Measurements from ENCODE around the gene TRIM5.

Gene TRIM5

DNA sequence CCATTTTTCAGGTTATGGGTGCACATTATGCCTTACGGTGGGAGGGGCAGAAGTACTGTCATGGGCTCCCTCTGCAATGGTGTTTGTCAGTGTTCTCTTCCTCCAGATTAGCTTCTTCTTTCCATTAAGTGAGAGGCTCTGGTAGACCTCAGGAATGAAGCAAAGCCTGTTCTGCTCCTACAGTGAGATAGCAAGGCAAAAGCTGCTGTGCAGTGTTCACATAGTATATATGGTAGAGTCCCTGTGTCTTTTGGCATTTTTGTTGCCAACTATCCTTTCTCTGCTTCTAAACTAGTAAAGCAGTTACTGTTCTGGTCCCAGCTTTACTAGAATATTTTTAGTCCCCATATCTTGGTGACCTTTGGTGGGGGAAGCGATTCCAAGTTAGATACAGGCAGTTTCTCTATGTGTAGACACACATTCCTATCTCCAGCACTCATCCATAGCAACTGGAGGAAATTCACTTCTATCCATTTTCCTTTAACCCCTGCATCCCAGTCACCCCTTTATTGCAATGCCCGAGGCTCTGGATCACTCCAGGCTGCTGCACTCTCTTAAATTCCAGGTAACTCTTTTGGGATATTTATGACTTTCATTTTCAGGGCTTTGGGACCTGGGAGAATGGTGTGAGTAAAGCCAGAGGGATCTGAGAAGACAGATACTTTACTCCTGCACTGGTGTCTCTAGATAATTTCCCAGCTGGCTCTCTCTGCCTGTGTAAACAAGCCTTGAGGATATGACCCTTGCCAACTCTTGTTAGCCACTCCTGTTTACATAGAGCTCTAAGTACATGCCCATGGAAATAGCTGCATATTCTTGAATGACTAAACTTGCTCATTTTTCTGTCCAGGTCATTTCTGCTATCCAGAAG, 64.0 kb downstream of the TRIM5 start:
- POLR2A ChIA-PET (ENCODE audit: low non-redundant PET): interaction anchor here (1.1 kb wide), 1 partner anchor 64 kb away, joined by 4 read pairs; the partner anchor contains the start of gene TRIM5
- TF ChIP-seq, protein P1, sequence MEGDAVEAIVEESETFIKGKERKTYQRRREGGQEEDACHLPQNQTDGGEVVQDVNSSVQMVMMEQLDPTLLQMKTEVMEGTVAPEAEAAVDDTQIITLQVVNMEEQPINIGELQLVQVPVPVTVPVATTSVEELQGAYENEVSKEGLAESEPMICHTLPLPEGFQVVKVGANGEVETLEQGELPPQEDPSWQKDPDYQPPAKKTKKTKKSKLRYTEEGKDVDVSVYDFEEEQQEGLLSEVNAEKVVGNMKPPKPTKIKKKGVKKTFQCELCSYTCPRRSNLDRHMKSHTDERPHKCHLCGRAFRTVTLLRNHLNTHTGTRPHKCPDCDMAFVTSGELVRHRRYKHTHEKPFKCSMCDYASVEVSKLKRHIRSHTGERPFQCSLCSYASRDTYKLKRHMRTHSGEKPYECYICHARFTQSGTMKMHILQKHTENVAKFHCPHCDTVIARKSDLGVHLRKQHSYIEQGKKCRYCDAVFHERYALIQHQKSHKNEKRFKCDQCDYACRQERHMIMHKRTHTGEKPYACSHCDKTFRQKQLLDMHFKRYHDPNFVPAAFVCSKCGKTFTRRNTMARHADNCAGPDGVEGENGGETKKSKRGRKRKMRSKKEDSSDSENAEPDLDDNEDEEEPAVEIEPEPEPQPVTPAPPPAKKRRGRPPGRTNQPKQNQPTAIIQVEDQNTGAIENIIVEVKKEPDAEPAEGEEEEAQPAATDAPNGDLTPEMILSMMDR (conservative IDR thresholded peaks at IDR 0.05; ENCODE audit: low read depth): no peak
- CTCF ChIA-PET: interaction anchor here (0.8 kb wide), 1 partner anchor 21 kb away, joined by 4 read pairs; no protein-coding TSS in a partner anchor
- peak overlapping the region; percentile 57 for H3K27ac ChIP-seq
- DNase-seq (ENCODE audit: low spot score): peak; percentile 78

DNA sequence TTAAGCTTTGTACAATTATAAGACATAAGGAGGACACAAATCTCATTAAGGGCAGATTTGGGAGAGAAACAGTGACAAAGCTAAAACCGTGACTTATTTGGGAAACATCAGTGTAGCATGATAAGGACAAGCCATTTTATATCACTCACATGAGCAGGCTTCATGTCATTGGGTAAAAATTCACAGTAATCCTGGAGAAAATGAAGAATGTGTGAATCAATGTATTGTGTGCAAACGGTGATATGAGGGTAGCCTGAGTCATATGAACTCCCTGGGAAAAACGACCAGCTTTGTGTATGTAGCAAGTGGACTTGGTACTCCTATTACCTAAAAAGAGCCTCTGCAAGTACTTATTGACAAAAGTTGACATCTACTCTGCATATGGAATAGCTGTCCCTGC, 66.1 kb downstream of the TRIM5 start:
- POLR2A ChIA-PET (ENCODE audit: low non-redundant PET): no interaction called here
- CTCF ChIA-PET: interaction anchor here (1.4 kb wide), 1 partner anchor 19 kb away, joined by 5 read pairs; no protein-coding TSS in a partner anchor
- H3K27ac ChIP-seq: no peak overlapping the region
- DNase-seq (ENCODE audit: low spot score): peak; percentile 53
- TF ChIP-seq, protein P1 (conservative IDR thresholded peaks at IDR 0.05; ENCODE audit: low read depth): no peak
